OCI-LY3 (cell line): ENCODE results near the gene PCLO.

ENCODE experiments used
- H2AFZ ChIP-seq: fragments of 200-600, 300-600 bp; shearing (Covaris generic); 2 replicates; pipeline ENCODE4 v1.6.0; 2014; ENCODE audit warnings: antibody characterized with exemption, low read depth, low read length
- H3K27ac ChIP-seq: fragments of 200-600, 300-600 bp; sonication (generic); 2 replicates; pipeline ENCODE4 v1.5.1; 2014; ENCODE audit warnings: mild to moderate bottlenecking, low read length, moderate library complexity, mixed read lengths
- H3K27me3 ChIP-seq: fragments of 200-600, 300-600 bp; sonication (generic); 2 replicates; pipeline ENCODE4 v1.6.1; 2014; ENCODE audit warnings: low read depth, low read length, mixed read lengths
- H3K36me3 ChIP-seq: fragments of 200-600, 300-600 bp; sonication (generic); replicated peaks from 2 replicates; pipeline ENCODE3; 2014; ENCODE audit warnings: low read depth, low read length, mixed read lengths
- H3K4me1 ChIP-seq: fragments of 300-600, 200-600 bp; sonication (generic); 2 replicates; pipeline ENCODE4 v1.6.1; 2014; ENCODE audit warnings: low read length, mixed read lengths
- H3K4me2 ChIP-seq: fragments of 200-600, 300-600 bp; sonication (generic); 2 replicates; pipeline ENCODE4 v1.6.1; 2014; ENCODE audit warnings: low read length, mixed read lengths
- H3K4me3 ChIP-seq: fragments of 300-600, 200-600 bp; sonication (generic); 2 replicates; pipeline ENCODE4 v1.5.1; 2014; ENCODE audit warnings: antibody characterized with exemption, mild to moderate bottlenecking, low read length, moderate library complexity
- H3K79me2 ChIP-seq: fragments of 300-600, 200-600 bp; shearing (Covaris generic); 2 replicates; pipeline ENCODE4 v1.6.1; 2014; ENCODE audit warnings: mild to moderate bottlenecking, low read length, mixed read lengths
- H3K9ac ChIP-seq: fragments of 300-600, 200-600 bp; shearing (Covaris generic); 2 replicates; pipeline ENCODE4 v1.6.0; 2014; ENCODE audit warnings: mild to moderate bottlenecking, low read length, moderate library complexity
- H3K9me3 ChIP-seq: fragments of 200-600, 300-600 bp; shearing (Covaris generic); 2 replicates; pipeline ENCODE4 v1.6.1; 2014; ENCODE audit warnings: low read length, mixed read lengths; ENCODE audit not compliant: insufficient read depth
- H4K20me1 ChIP-seq: fragments of 200-600, 300-600 bp; sonication (generic); 2 replicates; pipeline ENCODE4 v1.6.1; 2016; ENCODE audit warnings: low read length, mixed read lengths; ENCODE audit not compliant: insufficient read depth
- EZH2phosphoT487 ChIP-seq: fragments of 200-600 bp; shearing (Covaris generic); IDR thresholded peaks from 2 replicates; pipeline ENCODE4 v1.6.1; 2018; ENCODE audit warnings: antibody characterized with exemption, mixed run types, low read depth
- TF ChIP-seq, protein P1 (sequence below): fragments of 200-600, 300-600 bp; sonication (generic); IDR thresholded peaks from 2 replicates; pipeline ENCODE4 v1.5.1; 2014; ENCODE audit warnings: antibody characterized with exemption, low read length, low read depth

PCLO gene

DNA sequence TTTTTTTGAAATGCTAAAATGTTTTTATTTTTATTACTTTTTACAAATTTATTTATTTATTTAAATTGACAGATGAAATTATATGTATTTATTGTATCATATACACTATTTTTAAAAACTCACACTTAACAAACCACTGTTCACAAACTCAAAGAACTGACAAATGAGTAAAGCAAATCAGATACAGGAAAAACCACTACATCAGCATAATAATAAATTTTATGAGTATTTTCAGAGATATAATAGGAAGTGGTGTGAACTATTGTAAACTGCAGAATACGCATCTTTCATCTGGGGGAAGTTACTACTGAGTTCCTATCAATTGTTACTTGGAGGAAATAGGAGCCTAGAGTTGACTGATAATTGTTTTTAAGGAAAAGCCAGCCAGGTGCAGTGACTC lies 150.7 kb downstream of the PCLO start:
- Histone ChIP-seq H3K4me2 (no peak overlapping the region), H3K36me3 (no peaks in the 10 kb centered on the region), H4K20me1 (no peaks in the 10 kb centered on the region), H3K4me1 (no peaks in the 10 kb centered on the region), H3K27me3 (no peaks in the 10 kb centered on the region), H3K79me2 (no peaks in the 10 kb centered on the region), H3K9me3 (no peaks in the 10 kb centered on the region), H3K9ac (no peak overlapping the region), H3K27ac (no peak overlapping the region), H2AFZ (no peak overlapping the region), H3K4me3 (no peak overlapping the region)
- TF ChIP-seq EZH2phosphoT487 = no peak
- TF ChIP-seq, protein P1, sequence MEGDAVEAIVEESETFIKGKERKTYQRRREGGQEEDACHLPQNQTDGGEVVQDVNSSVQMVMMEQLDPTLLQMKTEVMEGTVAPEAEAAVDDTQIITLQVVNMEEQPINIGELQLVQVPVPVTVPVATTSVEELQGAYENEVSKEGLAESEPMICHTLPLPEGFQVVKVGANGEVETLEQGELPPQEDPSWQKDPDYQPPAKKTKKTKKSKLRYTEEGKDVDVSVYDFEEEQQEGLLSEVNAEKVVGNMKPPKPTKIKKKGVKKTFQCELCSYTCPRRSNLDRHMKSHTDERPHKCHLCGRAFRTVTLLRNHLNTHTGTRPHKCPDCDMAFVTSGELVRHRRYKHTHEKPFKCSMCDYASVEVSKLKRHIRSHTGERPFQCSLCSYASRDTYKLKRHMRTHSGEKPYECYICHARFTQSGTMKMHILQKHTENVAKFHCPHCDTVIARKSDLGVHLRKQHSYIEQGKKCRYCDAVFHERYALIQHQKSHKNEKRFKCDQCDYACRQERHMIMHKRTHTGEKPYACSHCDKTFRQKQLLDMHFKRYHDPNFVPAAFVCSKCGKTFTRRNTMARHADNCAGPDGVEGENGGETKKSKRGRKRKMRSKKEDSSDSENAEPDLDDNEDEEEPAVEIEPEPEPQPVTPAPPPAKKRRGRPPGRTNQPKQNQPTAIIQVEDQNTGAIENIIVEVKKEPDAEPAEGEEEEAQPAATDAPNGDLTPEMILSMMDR = no peak

DNA sequence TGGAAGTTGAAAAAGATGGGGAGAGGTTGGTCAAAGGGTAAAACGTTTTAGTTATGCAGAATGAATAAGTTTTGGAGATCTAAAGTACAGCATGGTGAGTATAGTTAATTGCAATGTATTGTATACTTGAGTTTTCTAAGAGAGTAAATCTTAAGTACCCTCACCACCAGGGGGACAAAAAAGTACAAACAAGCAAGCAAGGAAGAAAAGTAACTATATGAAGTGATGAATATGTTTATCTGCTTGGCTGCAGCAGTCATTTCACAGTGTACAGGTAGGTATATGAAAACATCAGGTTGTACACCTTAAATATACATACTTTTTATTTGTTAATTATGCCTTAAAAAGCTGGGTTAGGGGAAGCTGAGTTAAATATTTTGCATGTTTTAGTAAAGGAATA lies 157.3 kb downstream of the PCLO start:
- Histone ChIP-seq H3K4me1 (no peaks in the 10 kb centered on the region), H3K9me3 (no peaks in the 10 kb centered on the region), H3K9ac (no peak overlapping the region), H3K79me2 (no peaks in the 10 kb centered on the region), H4K20me1 (no peaks in the 10 kb centered on the region), H3K4me3 (no peak overlapping the region), H3K36me3 (no peaks in the 10 kb centered on the region), H3K27ac (no peak overlapping the region), H2AFZ (no peak overlapping the region), H3K4me2 (no peak overlapping the region), H3K27me3 (no peaks in the 10 kb centered on the region)
- TF ChIP-seq, protein P1 = peak; percentile 24; the same call in 1 of the 2 replicates
- no peak for TF ChIP-seq EZH2phosphoT487

DNA sequence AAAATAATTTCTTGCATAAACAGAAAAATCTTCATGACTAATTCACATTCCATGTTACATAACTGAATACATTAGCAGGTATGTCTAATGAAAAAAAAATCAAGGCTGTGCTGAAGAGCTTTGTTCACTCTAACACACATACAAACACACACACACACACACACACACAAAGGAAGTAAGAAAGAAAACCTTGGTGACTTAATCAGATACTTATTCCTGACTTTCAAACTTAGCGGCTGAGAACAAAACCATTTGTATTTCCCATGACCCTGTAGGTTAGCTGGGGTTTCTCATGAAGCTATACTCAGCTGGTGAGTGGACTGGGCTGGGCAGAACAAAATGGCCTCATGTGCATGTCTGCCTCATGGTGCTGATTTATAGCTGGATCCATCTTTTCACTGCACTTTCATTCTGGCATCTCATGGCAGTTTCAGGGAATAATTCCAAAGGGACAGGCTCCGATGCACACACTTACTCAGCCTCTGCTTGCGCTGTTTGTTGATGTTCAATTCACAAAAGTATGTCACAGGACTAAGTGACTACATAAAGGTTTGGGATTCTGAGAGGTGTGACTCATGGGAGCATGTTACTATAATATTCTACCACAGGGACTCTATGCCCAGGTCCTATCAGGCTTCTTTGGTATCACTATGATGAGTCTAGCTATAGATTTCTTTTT lies 161.2 kb downstream of the PCLO start:
- Histone ChIP-seq H3K9me3 (no peaks in the 10 kb centered on the region), H3K4me1 (no peaks in the 10 kb centered on the region), H3K27ac (no peak overlapping the region), H3K4me3 (no peak overlapping the region), H4K20me1 (no peaks in the 10 kb centered on the region), H3K79me2 (no peaks in the 10 kb centered on the region), H3K4me2 (no peak overlapping the region), H2AFZ (no peak overlapping the region), H3K27me3 (no peaks in the 10 kb centered on the region), H3K9ac (no peak overlapping the region), H3K36me3 (no peaks in the 10 kb centered on the region)
- TF ChIP-seq EZH2phosphoT487 = no peak
- TF ChIP-seq, protein P1 = no peak

DNA sequence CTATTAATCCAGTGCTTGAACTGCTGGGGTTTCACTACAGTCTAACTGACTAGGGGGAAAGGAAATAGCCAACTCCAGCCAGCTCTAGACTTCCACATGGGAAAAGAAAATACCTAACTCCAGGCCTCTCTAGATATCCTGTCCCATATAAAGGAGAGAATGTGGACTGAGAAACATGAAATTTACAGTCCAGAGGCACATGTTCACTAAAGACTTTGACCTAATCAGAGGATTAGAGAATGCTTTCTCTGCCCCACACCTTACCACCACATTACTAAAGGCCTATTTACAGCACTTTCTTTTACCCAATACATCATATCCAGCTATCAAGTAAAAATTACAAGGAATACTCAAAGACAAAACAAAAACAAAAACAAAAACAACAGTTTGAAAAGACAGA lies 164.2 kb downstream of the PCLO start:
- H3K9ac ChIP-seq = no peak overlapping the region
- H3K27ac ChIP-seq = no peak overlapping the region
- no peaks in the 10 kb centered on the region for H4K20me1 ChIP-seq
- H2AFZ ChIP-seq = no peak overlapping the region
- no peaks in the 10 kb centered on the region for H3K27me3 ChIP-seq
- H3K36me3 ChIP-seq = no peaks in the 10 kb centered on the region
- TF ChIP-seq, protein P1 = no peak
- TF ChIP-seq EZH2phosphoT487 = no peak
- H3K79me2 ChIP-seq = no peaks in the 10 kb centered on the region
- H3K4me2 ChIP-seq = no peak overlapping the region
- H3K4me1 ChIP-seq = no peaks in the 10 kb centered on the region
- no peak overlapping the region for H3K4me3 ChIP-seq
- no peaks in the 10 kb centered on the region for H3K9me3 ChIP-seq
